Measurements from ENCODE around the gene ADCY9. TPM values are rescaled to one million over a fixed set of nuclear protein-coding genes. Genes with fewer than 3 reads are reported as not detected.

ADCY9 gene
- total RNA-seq, 4 donors from 2014 or later, result 6.3 to 22.3 (median 11.2) TPM

- no peak for DNase-seq
- Histone ChIP-seq H3K9me3 (peaks cover 0 to 9% (median 0%) of the 10 kb centered on the region in 3 donors), H3K36me3 (no peaks in the 10 kb centered on the region), H3K27me3 (no peaks in the 10 kb centered on the region), H3K4me3 (no peak overlapping the region), H3K4me1 (peaks cover 0 to 4% (median 0%) of the 10 kb centered on the region in 3 donors), H3K27ac (no peak overlapping the region)
- 49 to 70% methylated on average over 6 of the region's 6 CpGs for WGBS, 2 donors
- TF ChIP-seq CTCF (IDR thresholded peaks at IDR 0.05), result no peak
- no peak for TF ChIP-seq POLR2A (IDR thresholded peaks at IDR 0.05)
- intact Hi-C loops (cut with DNase I), result no loop called here
Observed at GRCh38 chr16:4067262-4068001, 48.8 kb downstream of the ADCY9 start.

- intact Hi-C loops (cut with DNase I), result no loop called here
- peak overlapping the region in 3 of 4 donors; percentile 2 to 16 (median 5) for H3K4me3 ChIP-seq
- H3K36me3 ChIP-seq, result no peaks in the 10 kb centered on the region
- peaks cover 0 to 24% (median 0%) of the 10 kb centered on the region in 3 donors for H3K9me3 ChIP-seq
- WGBS, 2 donors, result 68 to 74% methylated on average over 11 of the region's 11 CpGs
- no peak for DNase-seq
- peaks cover 0 to 4% (median 0%) of the 10 kb centered on the region in 3 donors for H3K4me1 ChIP-seq
- TF ChIP-seq CTCF (IDR thresholded peaks at IDR 0.05) (no peak), POLR2A (IDR thresholded peaks at IDR 0.05) (no peak)
- H3K27ac ChIP-seq, result no peak overlapping the region
- no peaks in the 10 kb centered on the region for H3K27me3 ChIP-seq
Observed at GRCh38 chr16:4064950-4065352, 51.3 kb downstream of the ADCY9 start.

- Histone ChIP-seq H3K27me3 (no peaks in the 10 kb centered on the region), H3K9me3 (peaks cover 0 to 24% (median 0%) of the 10 kb centered on the region in 3 donors), H3K4me3 (no peak overlapping the region), H3K36me3 (no peaks in the 10 kb centered on the region), H3K4me1 (peaks cover 0 to under 1% (median 0%) of the 10 kb centered on the region in 3 donors), H3K27ac (no peak overlapping the region)
- no peak for TF ChIP-seq CTCF (IDR thresholded peaks at IDR 0.05)
- TF ChIP-seq POLR2A (IDR thresholded peaks at IDR 0.05), result no peak
- intact Hi-C loops (cut with DNase I), result no loop called here
- no peak for DNase-seq
Observed at GRCh38 chr16:4062212-4062802, 53.9 kb downstream of the ADCY9 start.

- intact Hi-C loops (cut with DNase I), result no loop called here
- no peak for DNase-seq
- Histone ChIP-seq H3K27me3 (no peaks in the 10 kb centered on the region), H3K9me3 (peaks cover 0 to 24% (median 0%) of the 10 kb centered on the region in 3 donors), H3K4me1 (no peaks in the 10 kb centered on the region), H3K36me3 (no peaks in the 10 kb centered on the region), H3K4me3 (no peak overlapping the region), H3K27ac (no peak overlapping the region)
- TF ChIP-seq CTCF (IDR thresholded peaks at IDR 0.05) (no peak), POLR2A (IDR thresholded peaks at IDR 0.05) (no peak)
Observed at GRCh38 chr16:4060823-4061222, 55.4 kb downstream of the ADCY9 start.

- H3K27me3 ChIP-seq, result peaks cover 0 to 8% (median 0%) of the 10 kb centered on the region in 4 donors
- no peak for DNase-seq
- H3K36me3 ChIP-seq, result no peaks in the 10 kb centered on the region
- peak overlapping the region in 1 of 4 donors; percentile 11 for H3K27ac ChIP-seq
- TF ChIP-seq CTCF (IDR thresholded peaks at IDR 0.05) (no peak), POLR2A (IDR thresholded peaks at IDR 0.05) (no peak)
- intact Hi-C loops (cut with DNase I), result no loop called here
- peaks cover 0 to 24% (median 0%) of the 10 kb centered on the region in 3 donors for H3K9me3 ChIP-seq
- H3K4me3 ChIP-seq, result no peak overlapping the region
- WGBS, 2 donors, result 68 to 74% methylated on average over 7 of the region's 7 CpGs
- peaks cover 0 to 1% (median 0%) of the 10 kb centered on the region in 3 donors for H3K4me1 ChIP-seq
Observed at GRCh38 chr16:4060009-4060408, 56.2 kb downstream of the ADCY9 start.

All from esophagus squamous epithelium (tissue), 5 donors.